Keratinocyte (primary cell): Measurements from ENCODE around the gene TPTE.
"Not testable (repeated sequence)": the region's sequence is repeated elsewhere in the genome, so short reads cannot be mapped to it uniquely, and the experiment has no call there.

Source experiments
- EZH2 ChIP-seq: IDR thresholded peaks from one replicate; pipeline ENCODE4 v1.6.1; 2012; ENCODE audit warnings: inconsistent platforms, mild to moderate bottlenecking, low read length, moderate library complexity
- TF ChIP-seq, protein P1 (sequence below), 3 experiments: IDR thresholded peaks in 1 of 3; conservative IDR thresholded peaks in 1 of 3; optimal IDR thresholded peaks in 1 of 3; 2 replicates in 2 of 3; 3 replicates in 1 of 3; pipeline versions ENCODE3 to v1.5.1; 2011; ENCODE audit warnings: low read length in 3 of 3, mild to moderate bottlenecking in 3 of 3, moderate library complexity in 2 of 3, control low read depth in 1 of 3, inconsistent platforms in 1 of 3; ENCODE audit not compliant: insufficient read depth in 2 of 3; ENCODE audit errors: extremely low read depth in 1 of 3

DNA sequence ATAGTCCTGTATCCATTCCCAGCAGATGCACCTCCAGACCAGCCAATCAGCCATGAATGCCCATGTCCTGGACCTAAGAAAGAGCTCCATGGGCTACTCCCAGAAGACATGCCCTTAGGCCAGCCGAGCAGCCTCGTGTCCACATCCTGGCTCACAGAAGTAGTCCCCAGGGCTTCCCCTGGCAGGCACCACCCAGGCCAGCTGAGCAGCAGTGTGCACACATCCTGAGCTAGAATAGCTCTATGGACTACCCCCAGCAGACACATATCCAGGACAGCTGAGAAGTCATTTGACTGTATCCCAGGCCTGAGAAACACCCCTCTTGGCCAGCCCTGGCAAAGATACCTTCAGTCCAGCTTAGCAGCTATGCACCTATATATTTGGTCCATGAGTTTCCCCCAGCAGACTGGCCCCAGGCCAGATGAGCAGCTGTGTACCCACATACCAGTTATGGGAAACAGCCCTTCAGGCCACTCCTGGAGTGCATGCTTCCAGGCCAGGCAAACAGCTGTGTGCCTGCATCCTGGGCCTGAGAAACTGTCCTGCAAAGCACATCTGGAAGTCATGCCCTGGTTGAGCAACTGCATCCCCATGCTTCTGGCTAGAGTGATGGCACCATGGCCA lies 27.1 kb downstream of the TPTE start:
- TF ChIP-seq, protein P1, sequence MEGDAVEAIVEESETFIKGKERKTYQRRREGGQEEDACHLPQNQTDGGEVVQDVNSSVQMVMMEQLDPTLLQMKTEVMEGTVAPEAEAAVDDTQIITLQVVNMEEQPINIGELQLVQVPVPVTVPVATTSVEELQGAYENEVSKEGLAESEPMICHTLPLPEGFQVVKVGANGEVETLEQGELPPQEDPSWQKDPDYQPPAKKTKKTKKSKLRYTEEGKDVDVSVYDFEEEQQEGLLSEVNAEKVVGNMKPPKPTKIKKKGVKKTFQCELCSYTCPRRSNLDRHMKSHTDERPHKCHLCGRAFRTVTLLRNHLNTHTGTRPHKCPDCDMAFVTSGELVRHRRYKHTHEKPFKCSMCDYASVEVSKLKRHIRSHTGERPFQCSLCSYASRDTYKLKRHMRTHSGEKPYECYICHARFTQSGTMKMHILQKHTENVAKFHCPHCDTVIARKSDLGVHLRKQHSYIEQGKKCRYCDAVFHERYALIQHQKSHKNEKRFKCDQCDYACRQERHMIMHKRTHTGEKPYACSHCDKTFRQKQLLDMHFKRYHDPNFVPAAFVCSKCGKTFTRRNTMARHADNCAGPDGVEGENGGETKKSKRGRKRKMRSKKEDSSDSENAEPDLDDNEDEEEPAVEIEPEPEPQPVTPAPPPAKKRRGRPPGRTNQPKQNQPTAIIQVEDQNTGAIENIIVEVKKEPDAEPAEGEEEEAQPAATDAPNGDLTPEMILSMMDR (optimal IDR thresholded peaks at IDR 0.05 in 1 of 3, IDR thresholded peaks at IDR 0.05 in 1 of 3, conservative IDR thresholded peaks at IDR 0.05 in 1 of 3; ENCODE audit: extremely low read depth in 1 of 3, insufficient read depth in 2 of 3, low read length in 3 of 3) = not testable (repeated sequence)
- TF ChIP-seq EZH2 = not testable (repeated sequence)
